H9 (cell line): ENCODE results near the gene THY1. TPM values are rescaled to one million over a fixed set of nuclear protein-coding genes. Genes with fewer than 3 reads are reported as not detected.

ENCODE experiments used
- DNase-seq: peaks from one replicate; pipeline ENCODE4 v3.0.0-alpha.2; 2017
- H2AFZ ChIP-seq: one replicate; pipeline ENCODE4 v1.6.1; 2013; ENCODE audit warnings: mild to moderate bottlenecking, low read length, control low read depth, moderate library complexity
- H2AK5ac ChIP-seq: 2 replicates; pipeline ENCODE4 v1.6.1; 2013; ENCODE audit warnings: low read length, control low read depth, mixed read lengths; ENCODE audit not compliant: insufficient read length
- H2BK120ac ChIP-seq: one replicate; pipeline ENCODE4 v1.6.1; 2013; ENCODE audit warnings: low read depth, mild to moderate bottlenecking, low read length, control low read depth, inconsistent platforms; ENCODE audit not compliant: poor library complexity, severe bottlenecking
- H2BK12ac ChIP-seq: 2 replicates; pipeline ENCODE4 v1.6.1; 2013; ENCODE audit warnings: low read length, control low read depth, mixed read lengths, low read depth; ENCODE audit not compliant: insufficient read length
- H2BK15ac ChIP-seq: 2 replicates; pipeline ENCODE4 v1.6.1; 2013; ENCODE audit warnings: low read depth, low read length, control low read depth
- H2BK20ac ChIP-seq: one replicate; pipeline ENCODE4 v1.6.1; 2013; ENCODE audit warnings: low read depth, mild to moderate bottlenecking, low read length, control low read depth, inconsistent platforms; ENCODE audit not compliant: poor library complexity, severe bottlenecking
- H2BK5ac ChIP-seq: 2 replicates; pipeline ENCODE4 v1.6.1; 2013; ENCODE audit warnings: low read length, control low read depth, mixed read lengths; ENCODE audit not compliant: insufficient read length
- H3K14ac ChIP-seq: 2 replicates; pipeline ENCODE4 v1.6.1; 2013; ENCODE audit warnings: low read length, control low read depth; ENCODE audit not compliant: insufficient read depth
- H3K18ac ChIP-seq: 2 replicates; pipeline ENCODE4 v1.6.1; 2013; ENCODE audit warnings: low read depth, mild to moderate bottlenecking, mixed read lengths, low read length, control low read depth; ENCODE audit not compliant: insufficient read length
- H3K23ac ChIP-seq: 2 replicates; pipeline ENCODE4 v1.6.1; 2013; ENCODE audit warnings: low read length, control low read depth, mixed read lengths, low read depth; ENCODE audit not compliant: insufficient read length
- H3K23me2 ChIP-seq: 2 replicates; pipeline ENCODE4 v1.6.1; 2013; ENCODE audit warnings: low read depth, mild to moderate bottlenecking, mixed read lengths, low read length, control low read depth; ENCODE audit not compliant: insufficient read length, poor library complexity, severe bottlenecking
- H3K27ac ChIP-seq: 2 replicates; pipeline ENCODE4 v1.5.1; 2013; ENCODE audit warnings: low read length, control low read depth, mixed read lengths, low read depth; ENCODE audit not compliant: insufficient read length
- H3K27me3 ChIP-seq: 2 replicates; pipeline ENCODE4 v1.6.1; 2013; ENCODE audit warnings: low read length, control low read depth, inconsistent platforms; ENCODE audit not compliant: insufficient read depth
- H3K4ac ChIP-seq: 2 replicates; pipeline ENCODE4 v1.6.1; 2013; ENCODE audit warnings: low read depth, mild to moderate bottlenecking, control low read depth, inconsistent platforms, low read length, moderate library complexity
- H3K4me1 ChIP-seq: 2 replicates; pipeline ENCODE4 v1.6.1; 2013; ENCODE audit warnings: low read length, control low read depth, inconsistent platforms; ENCODE audit not compliant: insufficient read depth
- H3K4me2 ChIP-seq: 2 replicates; pipeline ENCODE4 v1.6.1; 2013; ENCODE audit warnings: low read length, control low read depth, mixed read lengths; ENCODE audit not compliant: insufficient read length, insufficient read depth
- H3K56ac ChIP-seq: 2 replicates; pipeline ENCODE4 v1.6.1; 2013; ENCODE audit warnings: low read depth, mild to moderate bottlenecking, mixed read lengths, low read length, control low read depth; ENCODE audit not compliant: insufficient read length
- H3K79me1 ChIP-seq: 2 replicates; pipeline ENCODE4 v1.6.1; 2013; ENCODE audit warnings: low read depth, mild to moderate bottlenecking, moderate library complexity, low read length, control low read depth, inconsistent platforms; ENCODE audit not compliant: insufficient read depth, poor library complexity, severe bottlenecking
- H3K79me2 ChIP-seq: 2 replicates; pipeline ENCODE4 v1.6.1; 2013; ENCODE audit warnings: low read length, control low read depth, inconsistent platforms; ENCODE audit not compliant: insufficient read depth
- H3K9ac ChIP-seq: 2 replicates; pipeline ENCODE4 v1.6.1; 2013; ENCODE audit warnings: low read length, control low read depth, mixed read lengths; ENCODE audit not compliant: insufficient read length; ENCODE audit errors: extremely low read depth
- H3K9me3 ChIP-seq: one replicate; pipeline ENCODE4 v1.6.1; 2013; ENCODE audit warnings: low read depth, low read length, inconsistent platforms; ENCODE audit not compliant: control insufficient read depth
- H3T11ph ChIP-seq: one replicate; pipeline ENCODE4 v1.6.1; 2013; ENCODE audit warnings: mild to moderate bottlenecking, low read length, control low read depth, inconsistent platforms
- H4K20me1 ChIP-seq: one replicate; pipeline ENCODE4 v1.6.1; 2013; ENCODE audit not compliant: control insufficient read depth, insufficient read length, insufficient read depth
- H4K5ac ChIP-seq: 2 replicates; pipeline ENCODE4 v1.6.1; 2013; ENCODE audit warnings: low read depth, mild to moderate bottlenecking, mixed read lengths, low read length, control low read depth; ENCODE audit not compliant: insufficient read length
- H4K8ac ChIP-seq: replicated peaks from 2 replicates; pipeline ENCODE4 v1.6.1; 2013; ENCODE audit warnings: low read length, control low read depth, mixed read lengths, low read depth; ENCODE audit not compliant: insufficient read length
- H4K91ac ChIP-seq: 2 replicates; pipeline ENCODE4 v1.6.1; 2013; ENCODE audit warnings: low read depth, mild to moderate bottlenecking, moderate library complexity, mixed read lengths, low read length, control low read depth; ENCODE audit not compliant: insufficient read length
- H3K27ac Mint-ChIP-seq, 3 experiments: 2 replicates in 2 of 3; 3 replicates in 1 of 3; pipeline ENCODE4 v1.8.0; 2020 to 2021; ENCODE audit warnings: mixed read lengths in 3 of 3, mild to moderate bottlenecking in 1 of 3, moderate library complexity in 1 of 3
- H3K27me3 Mint-ChIP-seq: 2 replicates; pipeline ENCODE4 v1.8.0; 2021; ENCODE audit warnings: low read depth, mild to moderate bottlenecking, moderate library complexity, mixed read lengths
- H3K36me3 Mint-ChIP-seq, 3 experiments: 2 replicates in 2 of 3; 3 replicates in 1 of 3; pipeline ENCODE4 v1.8.0; 2020 to 2021; ENCODE audit warnings: low read depth in 3 of 3, mixed read lengths in 3 of 3; ENCODE audit not compliant: insufficient read depth in 1 of 3
- H3K4me1 Mint-ChIP-seq, 2 experiments: 2 replicates each; pipeline ENCODE4 v1.8.0; 2020; ENCODE audit warnings: mixed read lengths in 2 of 2
- H3K4me3 Mint-ChIP-seq, 2 experiments: 2 replicates in 1 of 2; 3 replicates in 1 of 2; pipeline ENCODE4 v1.8.0; 2020 to 2021; ENCODE audit warnings: mild to moderate bottlenecking in 2 of 2, mixed read lengths in 2 of 2, moderate library complexity in 1 of 2
- H3K9me3 Mint-ChIP-seq, 2 experiments: 2 replicates in 1 of 2; 3 replicates in 1 of 2; pipeline ENCODE4 v1.8.0; 2020; ENCODE audit warnings: mild to moderate bottlenecking in 2 of 2, mixed read lengths in 2 of 2, moderate library complexity in 1 of 2
- CTCF ChIP-seq: fragments of 200-600 bp; sonication (generic); conservative IDR thresholded peaks from 3 replicates; pipeline ENCODE4 v1.8.0; 2021; ENCODE audit warnings: antibody characterized with exemption, mild to moderate bottlenecking
- WGBS: extraction: QIAGEN DNeasy Blood & Tissue Kit; methylation state at CpG from one replicate; pipeline ENCODE4 v1.1.7; 2013; ENCODE audit warnings: missing lambda C conversion rate, low lambda C conversion rate, mixed read lengths; ENCODE audit not compliant: insufficient read length; ENCODE audit errors: extremely low coverage; 5-methylcytosine and 5-hydroxymethylcytosine counted together
- total RNA-seq: library from RNA; stranded (reverse); gene quantifications from 2 replicates; pipeline ENCODE4 v1.2.1, GENCODE V29; 2021

Gene THY1
- total RNA-seq, 1 experiment from 2014 or later = 176 TPM

DNA sequence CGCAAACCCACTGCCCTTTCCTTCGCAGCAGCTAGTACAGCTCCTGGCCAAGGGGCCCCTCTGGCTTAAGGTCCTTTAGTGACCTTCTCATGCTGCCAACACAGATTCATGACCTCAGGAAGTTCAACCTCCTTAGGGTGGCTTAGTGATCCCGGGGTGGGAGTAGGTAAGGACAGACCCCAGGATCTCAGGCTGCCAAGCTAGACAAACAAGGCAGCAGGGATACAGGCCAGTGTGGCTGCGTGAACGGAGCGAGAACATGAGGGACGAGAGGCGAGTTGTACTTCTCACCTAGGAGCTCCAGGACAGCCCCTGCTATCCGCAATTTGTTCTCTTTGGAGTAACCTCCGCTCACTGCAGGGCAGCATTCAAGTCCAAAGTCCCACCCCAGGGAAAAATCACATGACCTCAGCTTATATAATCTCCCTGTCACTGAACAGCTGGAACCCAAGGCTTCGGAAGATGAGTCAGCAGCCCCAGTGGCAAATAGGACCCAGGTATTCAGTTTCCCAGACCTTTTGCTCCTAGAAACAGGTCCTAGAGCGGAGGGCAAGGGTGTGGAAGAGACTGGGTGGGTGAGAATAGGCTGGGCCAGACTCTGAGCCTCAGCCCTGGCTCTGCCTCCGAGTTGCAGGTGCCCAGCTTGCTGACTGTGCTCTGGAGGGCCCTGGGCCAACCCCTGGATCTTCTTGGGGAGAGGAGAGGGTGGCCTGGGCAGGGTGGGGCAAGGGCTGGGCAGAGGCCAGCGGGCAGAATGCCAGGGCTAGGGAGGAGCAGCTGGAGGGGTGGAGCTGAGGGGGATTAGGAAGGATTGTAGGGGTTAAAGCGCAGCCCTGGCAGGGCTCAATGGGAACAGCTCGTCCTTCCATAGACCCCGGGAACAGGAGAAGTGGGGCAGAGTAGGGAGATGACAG lies 54.6 kb downstream of the THY1 start:
- peaks cover 0 to 6% (median 2%) of the 10 kb centered on the region in 3 experiments; a peak in 5 of 7 replicates for H3K36me3 Mint-ChIP-seq
- H3K4me1 ChIP-seq = 0 out of 2 replicates have a peak, but pooled peaks cover 2% of the 10 kb centered on the region
- no peak overlapping the region for H2BK120ac ChIP-seq
- no peak overlapping the region for H2AK5ac ChIP-seq
- H3K18ac ChIP-seq = no peak overlapping the region
- TF ChIP-seq CTCF = no peak
- H3K27ac Mint-ChIP-seq = no peak overlapping the region
- H3K4ac ChIP-seq = no peak overlapping the region
- no peak overlapping the region for H2BK20ac ChIP-seq
- no peak overlapping the region for H2AFZ ChIP-seq
- no peak overlapping the region for H4K5ac ChIP-seq
- no peak overlapping the region for H3K9ac ChIP-seq
- H3K9me3 Mint-ChIP-seq = peaks cover 2 to 5% of the 10 kb centered on the region in 2 experiments; a peak in 2 of 5 replicates
- WGBS = no CpG with 5 or more reads among the region's 17 CpGs
- no peak for DNase-seq
- no peak overlapping the region for H3K23ac ChIP-seq
- no peak overlapping the region for H3T11ph ChIP-seq
- H3K9me3 ChIP-seq = no peaks in the 10 kb centered on the region
- H3K27me3 Mint-ChIP-seq = peaks cover 54% of the 10 kb centered on the region
- no peak overlapping the region for H2BK12ac ChIP-seq
- no peak overlapping the region for H2BK15ac ChIP-seq
- H3K27ac ChIP-seq = no peak overlapping the region
- peaks cover 14% of the 10 kb centered on the region; the same call in 1 of the 2 replicates for H3K27me3 ChIP-seq
- H4K20me1 ChIP-seq = peaks cover 4% of the 10 kb centered on the region
- no peak overlapping the region for H4K91ac ChIP-seq
- H2BK5ac ChIP-seq = no peak overlapping the region
- H3K79me2 ChIP-seq = no peaks in the 10 kb centered on the region
- no peak overlapping the region; a peak in 1 of 5 replicates for H3K4me3 Mint-ChIP-seq
- no peak overlapping the region for H3K14ac ChIP-seq
- no peak overlapping the region for H4K8ac ChIP-seq
- H3K4me1 Mint-ChIP-seq = peaks cover 47 to 55% of the 10 kb centered on the region in 2 experiments
- peaks cover 4% of the 10 kb centered on the region for H3K23me2 ChIP-seq
- no peak overlapping the region for H3K4me2 ChIP-seq
- no peak overlapping the region for H3K56ac ChIP-seq
- H3K79me1 ChIP-seq = no peaks in the 10 kb centered on the region
